ENCODE results near the gene CLEC11A. TPM values are rescaled to one million over a fixed set of nuclear protein-coding genes. Genes with fewer than 3 reads are reported as not detected.
"Not testable (repeated sequence)": the region's sequence is repeated elsewhere in the genome, so short reads cannot be mapped to it uniquely, and the experiment has no call there.

CLEC11A gene
- total RNA-seq, 1 donor from 2014 or later: 23.1 TPM

- no peak for DNase-seq
Observed at GRCh38 chr19:50722201-50723013, 757 bp upstream of the CLEC11A start.

- no peak for DNase-seq
Observed at GRCh38 chr19:50723735-50724521, 764 bp downstream of the CLEC11A start.

- DNase-seq: peak; percentile 100
Observed at GRCh38 chr19:50724522-50725217, 1.5 kb downstream of the CLEC11A start.

GRCh38 chr19:50725218-50725910 lies 2.2 kb downstream of the CLEC11A start:
- peak; percentile 46 for DNase-seq

GRCh38 chr19:50725911-50726230 lies 2.7 kb downstream of the CLEC11A start:
- no peak for DNase-seq

DNA sequence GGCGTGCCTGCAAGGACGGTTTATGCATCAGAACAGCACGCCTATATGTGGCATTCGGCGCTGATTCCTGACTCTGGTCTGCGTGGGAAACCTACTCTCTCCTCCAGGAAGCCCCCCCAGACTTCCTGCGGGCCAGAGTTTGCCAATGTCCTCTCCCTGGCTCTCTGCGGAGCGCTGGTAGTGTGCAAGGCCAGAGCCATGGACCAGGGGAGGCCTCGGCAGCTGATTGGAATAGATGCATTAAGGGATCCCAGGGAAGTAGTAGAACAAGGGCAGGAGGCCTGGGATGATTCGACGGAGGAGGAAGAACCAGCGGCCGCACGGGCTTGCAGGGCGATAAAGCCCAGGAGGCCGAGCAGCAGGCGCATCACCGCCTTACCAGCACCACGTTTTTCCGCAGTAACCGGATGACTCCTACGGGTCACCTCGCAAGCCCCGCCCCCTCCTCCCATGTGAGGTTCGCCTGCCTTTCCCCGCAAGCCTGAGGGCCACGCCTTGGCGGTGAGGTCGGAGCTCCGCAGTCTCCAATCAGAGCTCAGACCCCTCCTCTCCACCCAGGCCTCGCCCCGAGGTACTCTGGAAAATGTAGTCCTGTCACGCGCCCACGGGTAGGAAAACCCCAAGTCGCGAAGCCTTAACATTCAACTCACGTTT lies 5.0 kb downstream of the CLEC11A start:
- peak; percentile 90 for DNase-seq

GRCh38 chr19:50729894-50730293 lies 6.7 kb downstream of the CLEC11A start:
- no peak for DNase-seq

DNA sequence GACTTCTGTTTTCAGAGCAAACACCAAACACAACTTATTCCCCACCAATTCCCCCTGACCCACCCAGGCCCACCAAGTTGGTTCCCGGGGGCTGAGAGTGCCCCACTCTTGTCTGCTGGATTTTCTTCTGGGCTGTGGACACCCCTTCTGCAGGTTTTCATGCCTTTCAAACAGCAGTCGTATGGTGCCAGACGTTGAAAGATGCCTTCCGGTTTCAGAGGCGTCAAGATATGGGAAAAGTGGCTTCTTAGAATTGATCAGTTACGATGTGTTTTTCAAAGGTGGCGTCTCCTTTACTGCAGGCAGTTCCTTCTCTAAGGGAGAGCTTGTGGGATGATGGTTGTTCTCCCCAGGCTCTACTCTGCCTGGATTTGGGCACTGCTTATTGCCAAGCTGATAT lies 12.7 kb downstream of the CLEC11A start:
- DNase-seq: no peak

DNA sequence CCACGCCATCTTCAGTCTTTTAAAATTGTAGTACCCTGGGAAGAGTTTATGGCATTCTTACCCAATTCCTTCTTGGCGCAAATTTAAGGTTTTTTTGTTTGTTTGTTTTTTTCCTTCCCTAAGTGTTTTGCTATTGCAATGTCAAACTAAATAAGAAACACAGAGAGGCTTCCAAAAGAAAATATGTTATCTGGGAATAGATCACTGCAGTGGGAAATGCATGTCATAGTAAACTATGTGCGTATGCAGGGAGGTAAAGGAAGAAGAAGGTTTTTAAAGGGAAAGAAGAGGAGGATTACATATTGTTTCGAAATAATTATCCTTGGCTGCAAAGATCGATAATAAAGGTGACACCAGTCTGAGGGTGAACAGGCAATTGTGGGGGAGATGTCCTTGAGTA lies 13.2 kb downstream of the CLEC11A start:
- no peak for DNase-seq

DNA sequence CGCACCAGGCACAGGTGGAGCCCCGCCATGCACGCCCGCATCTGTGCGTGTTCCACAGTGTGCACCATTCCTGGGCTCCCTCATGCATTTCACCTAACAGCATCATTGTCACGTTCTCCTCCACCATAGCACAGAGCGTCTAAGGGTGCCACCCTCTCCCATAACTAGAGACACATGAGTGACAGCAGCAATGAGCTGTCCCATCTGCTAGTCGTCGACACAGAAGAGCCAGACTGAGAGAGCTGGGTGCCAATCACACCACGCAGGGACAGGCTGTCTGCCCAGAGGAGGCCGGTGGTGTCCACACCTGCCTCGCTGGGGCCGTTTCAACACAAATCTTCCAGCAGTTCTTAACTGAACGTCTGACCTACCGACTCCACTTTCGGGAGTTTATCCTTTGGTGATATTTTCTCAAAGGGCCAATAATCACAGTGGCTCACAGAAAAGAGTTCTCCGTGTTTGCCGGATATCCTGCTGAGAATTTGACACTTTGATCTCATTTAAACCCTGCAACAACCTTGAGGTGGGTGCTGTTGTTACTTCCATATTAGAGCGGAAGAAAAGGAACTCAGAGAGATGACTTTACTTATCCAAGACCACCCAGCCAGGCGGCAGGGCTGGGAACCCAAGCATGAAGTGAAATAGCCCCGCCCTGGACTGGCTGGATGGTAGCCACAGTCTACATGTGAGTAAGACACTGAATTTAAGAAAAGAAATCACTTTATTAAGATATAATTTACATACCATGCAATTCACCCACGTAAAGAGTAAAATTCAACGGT lies 16.2 kb downstream of the CLEC11A start:
- DNase-seq: no peak

GRCh38 chr19:50739914-50740426 lies 16.8 kb downstream of the CLEC11A start:
- DNase-seq: no peak

GRCh38 chr19:50741179-50741933 lies 18.2 kb downstream of the CLEC11A start:
- no peak for DNase-seq

- DNase-seq: no peak
Observed at GRCh38 chr19:50743537-50743936, 20.4 kb downstream of the CLEC11A start.

- DNase-seq: no peak
Observed at GRCh38 chr19:50745221-50745620, 22.1 kb downstream of the CLEC11A start.

DNA sequence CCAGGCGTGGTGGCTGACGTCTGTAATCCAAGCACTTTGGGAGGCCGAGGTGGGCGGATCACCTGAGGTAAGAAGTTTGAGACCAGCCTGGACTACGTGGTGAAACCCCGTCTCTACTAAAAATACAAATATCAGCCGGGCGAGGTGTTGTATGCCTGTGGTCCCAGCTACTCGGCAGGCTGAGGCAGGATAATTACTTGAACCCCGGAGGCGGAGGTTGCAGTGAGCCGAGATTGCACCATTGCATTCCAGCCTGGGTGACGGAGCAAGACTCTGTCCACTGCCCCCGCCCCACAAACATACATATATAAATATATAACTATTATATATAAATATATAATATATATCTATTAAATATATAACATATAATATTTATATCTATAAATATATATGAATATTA lies 24.0 kb downstream of the CLEC11A start:
- DNase-seq: not testable (repeated sequence)

GRCh38 chr19:50749490-50749889 lies 26.3 kb downstream of the CLEC11A start:
- DNase-seq: no peak

DNA sequence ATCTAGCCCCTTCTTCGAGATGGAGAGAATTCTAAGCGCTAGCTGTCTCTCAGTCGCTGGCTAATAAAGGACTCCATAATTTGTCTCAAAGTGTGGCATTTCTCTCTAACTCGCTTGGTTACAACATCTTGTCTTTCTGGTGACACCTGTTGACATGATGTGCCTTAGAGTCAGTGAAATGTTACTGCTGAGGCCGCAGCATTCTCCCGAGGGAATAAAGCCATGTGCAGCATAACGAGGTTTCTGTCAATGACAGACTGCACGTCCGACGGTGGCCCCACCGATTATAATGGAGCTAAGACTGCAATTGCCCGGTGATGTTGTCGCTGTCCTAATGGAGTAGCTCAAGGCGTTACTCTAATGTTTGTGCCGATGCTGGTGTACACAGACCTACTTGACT lies 26.8 kb downstream of the CLEC11A start:
- DNase-seq: no peak

DNA sequence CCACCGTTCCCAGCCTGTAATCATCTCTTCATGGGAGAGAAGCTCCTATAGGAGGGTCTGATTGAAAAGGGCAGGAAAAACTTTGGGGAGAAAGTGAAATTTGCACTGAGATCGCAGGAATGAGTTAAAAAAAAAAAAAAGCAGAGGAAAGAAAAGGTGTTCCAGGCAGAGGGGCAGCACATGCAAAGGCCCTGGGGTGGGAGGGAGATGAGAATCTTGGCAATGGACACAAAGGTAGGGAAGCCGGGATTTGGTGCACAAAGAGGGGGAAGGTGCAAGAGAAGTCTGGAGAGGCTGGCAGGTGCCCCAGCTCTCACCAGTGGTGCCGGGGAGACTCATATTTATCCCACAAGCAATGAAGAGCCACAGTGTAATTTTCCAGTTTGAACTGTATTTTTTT lies 30.7 kb downstream of the CLEC11A start:
- DNase-seq: no peak

DNA sequence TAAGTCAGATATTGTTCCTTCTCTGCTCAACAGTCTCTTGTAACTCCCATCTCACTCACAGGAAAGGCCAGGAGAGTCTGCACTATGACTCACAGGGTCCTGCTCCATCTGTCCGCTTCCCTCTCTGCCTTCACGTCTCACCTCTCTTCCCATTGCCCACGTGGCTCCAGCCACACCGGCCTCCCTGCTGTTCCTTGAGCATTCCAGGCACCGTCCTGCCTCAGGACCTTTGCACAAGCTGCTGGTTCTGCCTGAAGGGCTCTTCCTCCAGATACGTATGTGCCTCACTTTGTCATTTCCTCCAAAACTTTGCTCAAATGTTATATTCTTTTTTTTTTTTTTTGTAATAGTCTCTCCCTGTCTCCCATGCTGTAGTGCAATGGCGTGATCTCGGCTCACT lies 33.1 kb downstream of the CLEC11A start:
- not testable (repeated sequence) for DNase-seq

DNA sequence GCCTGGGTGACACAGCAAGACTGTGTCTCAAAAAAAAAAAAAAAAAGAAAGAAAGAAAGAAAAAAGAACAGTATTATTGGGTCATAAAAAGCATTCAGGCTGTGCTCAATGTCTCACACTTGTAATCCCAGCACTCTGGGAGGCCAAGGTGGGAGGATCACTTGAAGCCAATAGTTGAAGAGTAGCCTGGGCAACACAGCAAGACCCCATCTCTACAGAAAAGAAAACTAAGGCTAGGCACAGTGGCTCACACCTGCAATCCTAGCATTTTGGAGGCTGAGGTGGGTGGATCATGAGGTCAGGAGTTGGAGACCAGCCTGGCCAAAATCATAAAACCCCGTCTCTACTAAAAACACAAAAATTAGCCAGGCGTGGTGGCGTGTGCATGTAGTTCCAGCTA lies 34.5 kb downstream of the CLEC11A start:
- not testable (repeated sequence) for DNase-seq
